Tibial nerve (tissue), 4 donors: ENCODE measurements around the gene MATN1. TPM values are rescaled to one million over a fixed set of nuclear protein-coding genes. Genes with fewer than 3 reads are reported as not detected.

Experiments
- DNase-seq, 2 donors: peaks; one replicate each; pipeline ENCODE4 v3.0.0-alpha.2; 2019; ENCODE audit warnings: low spot score in 2 of 2
- H3K27ac ChIP-seq, 4 donors: fragments of 200-600 bp; sonication (generic) in 3 of 4; one replicate each; pipeline ENCODE4 v1.5.1; 2017 to 2019; ENCODE audit warnings: mild to moderate bottlenecking in 1 of 4
- H3K27me3 ChIP-seq, 2 donors: fragments of 200-600 bp; sonication (generic) in 1 of 2; one replicate each; pipeline versions ENCODE4 v1.5.1 to v1.6.0; 2017 to 2019
- H3K36me3 ChIP-seq, 3 donors: fragments of 200-600 bp; sonication (generic); one replicate each; pipeline ENCODE4 v1.5.1; 2018 to 2019
- H3K4me1 ChIP-seq, 4 donors: fragments of 200-600 bp; sonication (generic) in 3 of 4; one replicate each; pipeline ENCODE4 v1.5.1; 2017 to 2019
- H3K4me3 ChIP-seq, 4 donors: fragments of 200-600 bp; sonication (generic) in 3 of 4; one replicate each; pipeline ENCODE4 v1.5.1; 2017 to 2019; ENCODE audit warnings: mild to moderate bottlenecking in 1 of 4, moderate library complexity in 1 of 4
- H3K9me3 ChIP-seq, 4 donors: fragments of 200-600 bp; sonication (generic) in 3 of 4; one replicate each; pipeline ENCODE4 v1.5.1; 2017 to 2019
- EP300 ChIP-seq, 2 donors: sonication (generic); formaldehyde crosslinking; IDR thresholded peaks; one replicate each; pipeline ENCODE4 v1.6.1; 2017; ENCODE audit warnings: antibody characterized with exemption in 2 of 2, mild to moderate bottlenecking in 1 of 2
- POLR2A ChIP-seq, 2 donors: fragments of 450-650 bp; IDR thresholded peaks; one replicate each; pipeline ENCODE4 v1.6.1; 2017; ENCODE audit warnings: antibody characterized with exemption in 2 of 2, mild to moderate bottlenecking in 2 of 2, moderate library complexity in 2 of 2
- WGBS, 2 donors: methylation state at CpG; one replicate each; pipeline ENCODE4 v1.1.5; 2018; 5-methylcytosine and 5-hydroxymethylcytosine counted together
- total RNA-seq, 4 donors: library from RNA; depleted of rRNA; stranded (reverse); fragments of >200 nt; gene quantifications; one replicate each; pipeline ENCODE4 v1.1.0, GENCODE V29; 2016
- TF ChIP-seq, protein P1 (sequence below), 5 experiments: fragments of 200-600 bp in 3 of 5; fragments of 450-650 bp in 2 of 5; sonication (generic) in 3 of 5; IDR thresholded peaks; one replicate each; pipeline ENCODE4 v1.5.1; 2016 to 2019; ENCODE audit warnings: antibody characterized with exemption in 5 of 5, mild to moderate bottlenecking in 3 of 5, moderate library complexity in 2 of 5

MATN1 gene
- total RNA-seq, 4 donors from 2014 or later: not detected

DNA sequence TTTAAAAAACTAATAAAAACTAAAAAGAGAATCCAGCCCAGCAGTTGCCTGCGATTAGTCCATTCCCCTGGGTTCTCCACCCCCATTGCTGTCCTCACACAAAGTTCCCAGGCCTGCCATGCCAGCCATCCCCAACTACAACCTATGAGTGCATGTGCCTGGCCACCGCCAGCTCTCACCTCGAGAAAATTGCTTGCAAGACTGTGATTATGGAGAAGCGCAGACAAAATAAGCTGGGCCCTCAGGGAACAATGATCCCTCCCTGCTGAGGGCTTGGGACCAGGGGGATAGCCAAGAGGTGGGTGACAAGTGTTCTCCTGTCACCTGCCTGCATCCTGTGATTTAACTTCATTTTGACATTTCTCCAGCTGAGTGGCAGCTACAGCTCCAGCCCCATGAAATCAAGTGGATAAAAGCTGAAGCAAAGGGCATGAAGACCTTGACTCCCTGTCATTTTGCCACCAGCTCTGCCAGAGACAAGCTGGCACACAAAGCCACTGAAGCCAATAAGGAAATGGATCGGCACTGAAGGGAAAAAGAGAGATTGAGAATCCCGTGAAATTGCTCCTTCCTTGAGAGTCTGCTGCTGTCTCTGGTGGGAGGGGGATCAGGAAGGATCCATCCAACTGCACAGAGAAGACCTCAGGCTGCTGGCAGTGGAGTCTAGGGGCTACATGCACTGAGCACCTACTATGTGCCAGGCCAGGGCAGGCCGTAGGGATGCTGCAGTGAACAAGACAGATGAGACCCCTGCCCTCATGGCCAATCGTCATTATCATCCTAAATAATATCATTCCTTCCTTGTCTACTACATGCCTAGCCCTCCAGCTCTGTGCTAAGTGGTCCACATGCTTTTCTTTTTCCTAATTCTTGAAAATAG is 40.7 kb downstream of the MATN1 start:
- TF ChIP-seq, protein P1, sequence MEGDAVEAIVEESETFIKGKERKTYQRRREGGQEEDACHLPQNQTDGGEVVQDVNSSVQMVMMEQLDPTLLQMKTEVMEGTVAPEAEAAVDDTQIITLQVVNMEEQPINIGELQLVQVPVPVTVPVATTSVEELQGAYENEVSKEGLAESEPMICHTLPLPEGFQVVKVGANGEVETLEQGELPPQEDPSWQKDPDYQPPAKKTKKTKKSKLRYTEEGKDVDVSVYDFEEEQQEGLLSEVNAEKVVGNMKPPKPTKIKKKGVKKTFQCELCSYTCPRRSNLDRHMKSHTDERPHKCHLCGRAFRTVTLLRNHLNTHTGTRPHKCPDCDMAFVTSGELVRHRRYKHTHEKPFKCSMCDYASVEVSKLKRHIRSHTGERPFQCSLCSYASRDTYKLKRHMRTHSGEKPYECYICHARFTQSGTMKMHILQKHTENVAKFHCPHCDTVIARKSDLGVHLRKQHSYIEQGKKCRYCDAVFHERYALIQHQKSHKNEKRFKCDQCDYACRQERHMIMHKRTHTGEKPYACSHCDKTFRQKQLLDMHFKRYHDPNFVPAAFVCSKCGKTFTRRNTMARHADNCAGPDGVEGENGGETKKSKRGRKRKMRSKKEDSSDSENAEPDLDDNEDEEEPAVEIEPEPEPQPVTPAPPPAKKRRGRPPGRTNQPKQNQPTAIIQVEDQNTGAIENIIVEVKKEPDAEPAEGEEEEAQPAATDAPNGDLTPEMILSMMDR (IDR thresholded peaks at IDR 0.05): no peak
- TF ChIP-seq EP300 (IDR thresholded peaks at IDR 0.05): no peak
- TF ChIP-seq POLR2A (IDR thresholded peaks at IDR 0.05): no peak
- no peak for DNase-seq
- Histone ChIP-seq H3K4me3 (no peak overlapping the region), H3K27ac (no peak overlapping the region), H3K27me3 (peaks cover 5 to 59% of the 10 kb centered on the region in 2 donors), H3K4me1 (peaks cover 0 to 10% (median 0%) of the 10 kb centered on the region in 4 donors), H3K36me3 (no peaks in the 10 kb centered on the region), H3K9me3 (peaks cover 0 to 8% (median 0%) of the 10 kb centered on the region in 4 donors)
- 68 to 72% methylated on average over 8 of the region's 8 CpGs for WGBS, 2 donors

DNA sequence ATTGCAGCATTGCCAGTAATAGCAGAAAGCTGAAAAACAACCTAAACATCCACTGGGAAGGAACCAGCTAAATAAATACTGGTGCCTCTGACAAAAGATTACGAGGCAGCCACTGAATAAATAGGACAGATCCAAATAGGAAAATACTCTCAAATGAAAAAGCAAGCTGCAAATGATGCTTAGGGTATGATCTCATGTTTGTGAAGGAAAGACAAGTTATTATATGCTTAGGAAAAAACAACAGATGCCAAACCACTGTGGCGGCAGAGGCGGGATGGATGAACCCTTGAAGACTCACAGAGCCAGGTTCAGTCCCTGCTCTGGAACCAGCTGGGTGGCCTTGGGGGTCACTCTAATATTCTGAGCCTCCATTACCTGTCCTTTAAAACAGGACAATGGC is 41.6 kb downstream of the MATN1 start:
- Histone ChIP-seq H3K27me3 (peaks cover 5 to 52% of the 10 kb centered on the region in 2 donors), H3K27ac (no peak overlapping the region), H3K9me3 (peaks cover 0 to 8% (median 0%) of the 10 kb centered on the region in 4 donors), H3K36me3 (no peaks in the 10 kb centered on the region), H3K4me1 (peaks cover 0 to 10% (median 0%) of the 10 kb centered on the region in 4 donors), H3K4me3 (no peak overlapping the region)
- 59 to 61% methylated on average over 3 of the region's 3 CpGs for WGBS, 2 donors
- TF ChIP-seq, protein P1 (IDR thresholded peaks at IDR 0.05): no peak
- TF ChIP-seq EP300 (IDR thresholded peaks at IDR 0.05): no peak
- DNase-seq: no peak

DNA sequence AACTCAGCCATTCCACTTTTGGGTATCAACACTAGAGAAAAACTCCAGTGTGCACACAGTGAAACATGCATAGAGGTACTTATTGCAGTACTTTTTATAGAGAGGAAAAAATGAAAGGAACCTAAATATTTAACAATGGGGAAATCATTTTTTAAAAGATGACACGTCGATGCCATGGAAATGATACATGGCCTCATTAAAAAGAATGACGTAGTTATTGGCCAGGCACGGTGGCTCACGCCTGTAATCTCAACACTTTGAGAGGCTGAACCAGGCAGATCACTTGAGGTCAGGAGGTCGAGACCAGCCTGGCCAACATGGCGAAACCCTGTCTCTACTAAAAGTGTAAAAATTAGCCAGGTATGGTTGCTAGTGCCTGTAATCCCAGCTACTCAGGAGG is 42.5 kb downstream of the MATN1 start:
- Histone ChIP-seq H3K36me3 (no peaks in the 10 kb centered on the region), H3K4me1 (peaks cover 0 to 10% (median 0%) of the 10 kb centered on the region in 4 donors), H3K4me3 (no peak overlapping the region), H3K9me3 (peaks cover 0 to 13% (median 2%) of the 10 kb centered on the region in 4 donors), H3K27me3 (peaks cover 5 to 43% of the 10 kb centered on the region in 2 donors), H3K27ac (no peak overlapping the region)
- 75 to 87% methylated on average over 7 of the region's 7 CpGs for WGBS, 2 donors
- no peak for DNase-seq
- TF ChIP-seq EP300 (IDR thresholded peaks at IDR 0.05) (no peak), POLR2A (IDR thresholded peaks at IDR 0.05) (no peak)
- TF ChIP-seq, protein P1 (IDR thresholded peaks at IDR 0.05): no peak

DNA sequence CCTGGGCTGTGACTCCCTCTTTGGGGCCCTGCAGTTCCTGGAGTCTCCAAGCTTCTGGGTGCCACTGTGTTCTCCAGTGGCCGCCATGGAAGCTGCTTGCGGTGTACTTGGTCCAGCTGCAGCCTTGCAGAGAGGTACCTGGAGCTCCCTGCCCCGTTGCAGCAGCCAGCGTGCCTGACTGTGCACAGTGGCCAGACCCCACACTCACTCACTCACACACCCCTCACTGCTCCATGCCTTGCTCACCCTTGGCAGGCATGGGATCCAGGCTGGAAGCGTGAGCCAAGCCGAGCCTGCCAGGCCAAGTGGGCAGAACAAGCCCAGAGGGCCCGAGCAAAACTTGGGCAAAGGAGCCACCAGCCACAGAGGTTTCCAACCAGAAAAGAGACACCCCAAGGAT is 43.0 kb downstream of the MATN1 start:
- Histone ChIP-seq H3K27me3 (peaks cover 5 to 39% of the 10 kb centered on the region in 2 donors), H3K9me3 (peaks cover 0 to 17% (median 2%) of the 10 kb centered on the region in 4 donors), H3K36me3 (no peaks in the 10 kb centered on the region), H3K4me1 (peaks cover 0 to 8% (median 0%) of the 10 kb centered on the region in 4 donors), H3K27ac (no peak overlapping the region), H3K4me3 (no peak overlapping the region)
- no peak for DNase-seq
- no peak for TF ChIP-seq EP300 (IDR thresholded peaks at IDR 0.05)
- no peak for TF ChIP-seq POLR2A (IDR thresholded peaks at IDR 0.05)
- TF ChIP-seq, protein P1 (IDR thresholded peaks at IDR 0.05): no peak
- WGBS, 2 donors: 86 to 98% methylated on average over 6 to 7 of the region's 7 CpGs

DNA sequence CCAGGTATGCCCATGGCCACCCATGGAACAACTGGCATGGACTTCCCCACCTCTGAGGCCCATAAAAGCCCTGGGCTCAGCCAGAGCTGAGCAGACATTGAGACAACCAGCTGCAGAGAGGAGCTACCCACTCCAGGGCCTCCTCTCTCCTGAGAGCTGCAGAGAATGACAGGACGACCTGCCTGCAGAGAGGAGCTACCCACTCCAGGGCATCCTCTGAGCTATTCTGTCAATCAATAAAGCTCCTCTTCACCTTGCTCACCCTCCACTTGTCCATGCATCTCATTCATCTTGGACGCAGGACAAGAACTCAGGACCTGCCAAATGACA is 43.4 kb downstream of the MATN1 start:
- TF ChIP-seq EP300 (IDR thresholded peaks at IDR 0.05): no peak
- TF ChIP-seq, protein P1 (IDR thresholded peaks at IDR 0.05): no peak
- no peak for TF ChIP-seq POLR2A (IDR thresholded peaks at IDR 0.05)
- DNase-seq: no peak
- no peak overlapping the region for H3K4me3 ChIP-seq
- H3K9me3 ChIP-seq: peaks cover 0 to 17% (median 2%) of the 10 kb centered on the region in 4 donors
- H3K4me1 ChIP-seq: peaks cover 0 to 4% (median 0%) of the 10 kb centered on the region in 4 donors
- peaks cover 5 to 34% of the 10 kb centered on the region in 2 donors for H3K27me3 ChIP-seq
- WGBS, 2 donors: 65 to 89% methylated on average over 1 to 2 of the region's 2 CpGs
- no peak overlapping the region for H3K27ac ChIP-seq
- H3K36me3 ChIP-seq: no peaks in the 10 kb centered on the region
